ENCODE results near the gene TRIP13. TPM values are rescaled to one million over a fixed set of nuclear protein-coding genes. Genes with fewer than 3 reads are reported as not detected.

TRIP13 gene, protein sequence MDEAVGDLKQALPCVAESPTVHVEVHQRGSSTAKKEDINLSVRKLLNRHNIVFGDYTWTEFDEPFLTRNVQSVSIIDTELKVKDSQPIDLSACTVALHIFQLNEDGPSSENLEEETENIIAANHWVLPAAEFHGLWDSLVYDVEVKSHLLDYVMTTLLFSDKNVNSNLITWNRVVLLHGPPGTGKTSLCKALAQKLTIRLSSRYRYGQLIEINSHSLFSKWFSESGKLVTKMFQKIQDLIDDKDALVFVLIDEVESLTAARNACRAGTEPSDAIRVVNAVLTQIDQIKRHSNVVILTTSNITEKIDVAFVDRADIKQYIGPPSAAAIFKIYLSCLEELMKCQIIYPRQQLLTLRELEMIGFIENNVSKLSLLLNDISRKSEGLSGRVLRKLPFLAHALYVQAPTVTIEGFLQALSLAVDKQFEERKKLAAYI
- 27.2 and 35.5 TPM in 2 replicates for total RNA-seq (2012; rRNA removed)
- polyA plus RNA-seq (2012; rRNA removed), result 16.3 and 17.1 TPM in 2 replicates
- 6.5 and 11.4 TPM in 2 replicates for polyA plus RNA-seq (2012; cell fraction: cytosol; rRNA removed)
- 4.6 and 11.3 TPM in 2 replicates for polyA plus RNA-seq (2012; cell fraction: nucleus; rRNA removed; ENCODE audit: low replicate concordance)
- percentile 48 among the genes with signal in this experiment for Bru-seq, nascent RNA
- percentile 45 among the genes with signal in this experiment for BruChase-seq, experiment 1, labeled RNA remaining after a 6-hour chase
- BruChase-seq, experiment 2, labeled RNA remaining after a 2-hour chase, result percentile 37 among the genes with signal in this experiment
- long read RNA-seq, transcript TRIP13-201 (13 exons, 2,672 nt), result major isoform, 10 of 15 reads
- long read RNA-seq, partial matches to known transcripts, result 3 of 15 reads
- long read RNA-seq, other reads (novel, unspliced or antisense), result 2 of 15 reads

DNA sequence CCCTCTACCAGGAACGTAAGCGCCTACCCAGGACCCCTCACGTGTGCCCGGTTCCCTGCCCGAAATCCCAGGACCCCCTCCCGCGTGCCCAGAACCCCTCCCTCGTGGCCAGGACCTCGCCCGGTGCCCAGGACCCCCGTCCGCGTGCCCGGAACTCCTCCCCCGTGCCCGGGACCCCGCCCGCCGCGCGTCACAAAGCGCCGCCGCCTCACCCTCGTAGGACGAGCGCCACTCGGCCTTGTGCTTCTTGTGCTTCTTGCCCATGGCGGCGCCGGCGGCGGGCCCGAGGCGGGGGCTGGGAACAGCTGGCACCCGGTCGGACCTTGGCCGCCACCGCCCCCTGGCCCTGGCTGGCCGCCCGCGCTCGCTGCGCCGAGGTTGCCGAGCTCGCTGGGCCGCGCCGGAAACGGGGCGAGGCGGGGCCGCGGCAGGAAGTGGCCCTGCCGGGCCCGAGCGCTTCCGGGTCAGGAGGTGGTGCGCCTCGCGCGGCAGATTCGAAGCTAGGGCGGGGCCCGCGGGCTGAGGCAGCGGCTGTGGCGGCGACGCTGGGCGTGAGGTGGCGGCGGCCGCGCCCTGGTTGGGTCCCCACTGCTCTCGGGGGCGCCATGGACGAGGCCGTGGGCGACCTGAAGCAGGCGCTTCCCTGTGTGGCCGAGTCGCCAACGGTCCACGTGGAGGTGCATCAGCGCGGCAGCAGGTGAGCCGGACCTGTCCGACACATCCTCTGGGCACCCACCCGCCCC, at the start of gene TRIP13, which contains the start of gene BRD9:
TRIP13 (plus strand) TSS at position 491 of the 743 bp plus-strand sequence; CDS start at position 606, 115 bp downstream.
BRD9 (minus strand) TSS at position 408 of the 743 bp plus-strand sequence; CDS start at position 264, 144 bp downstream.
- Histone ChIP-seq H3K4me3 (ENCODE audit: insufficient read depth, low read depth, low read length) (peak within 1 kb of the TSS; percentile 100), H3K4me2 (ENCODE audit: low read depth, low read length) (peak within 1 kb of the TSS; percentile 100), H2AFZ (replicated peaks; ENCODE audit: low read length, poor library complexity) (peak within 1 kb of the TSS; percentile 100), H3K9me3 (ENCODE audit: control insufficient read depth, insufficient read depth, low read length) (no peaks in the 10 kb centered on the region), H2BK5ac (ENCODE audit: low read depth, low read length, poor library complexity, severe bottlenecking) (peak within 1 kb of the TSS; percentile 90), H3K14ac (replicated peaks; ENCODE audit: low read depth, low read length) (peak within 1 kb of the TSS; percentile 96), H3K18ac (ENCODE audit: low read depth, low read length) (peak within 1 kb of the TSS; percentile 27; the same call in 1 of the 2 replicates), H3K56ac (ENCODE audit: extremely low read depth, insufficient read depth, low read length) (peak within 1 kb of the TSS; percentile 56), H3K23ac (ENCODE audit: low read depth, low read length) (peak within 1 kb of the TSS; percentile 96), H2BK15ac (ENCODE audit: low read depth, low read length) (no peak within 1 kb of the TSS), H3K27ac (ENCODE audit: insufficient read depth, low read length) (peak within 1 kb of the TSS; percentile 96), H2AK5ac (ENCODE audit: low read depth, low read length) (peak within 1 kb of the TSS; percentile 86), H3K4me1 (ENCODE audit: control insufficient read depth, insufficient read depth, low read length) (peaks cover 8% of the 10 kb centered on the region), H2BK120ac (ENCODE audit: low read depth, low read length) (peak within 1 kb of the TSS; percentile 53; the same call in 1 of the 2 replicates), H2AK9ac (replicated peaks; ENCODE audit: low read depth, low read length, poor library complexity) (peak within 1 kb of the TSS; percentile 96), H3K27me3 (ENCODE audit: control insufficient read depth, insufficient read depth, low read length) (no peaks in the 10 kb centered on the region), H3K4ac (ENCODE audit: low read depth, low read length) (peak within 1 kb of the TSS; percentile 94), H3K79me1 (ENCODE audit: low read depth in 1 of 2, low read length in 2 of 2) (peaks cover 34 to 57% of the 10 kb centered on the region in 2 experiments), H3K36me3 (ENCODE audit: control insufficient read depth, insufficient read depth, low read length) (peaks cover 33% of the 10 kb centered on the region), H2BK20ac (ENCODE audit: low read depth, low read length) (no peak within 1 kb of the TSS), H3K9me1 (ENCODE audit: insufficient read depth, low read length) (no peaks in the 10 kb centered on the region; the same call in 1 of the 2 replicates), H4K8ac (ENCODE audit: low read depth in 2 of 2, low read length in 2 of 2) (peak within 1 kb of the TSS; percentile 90 to 93), H4K5ac (ENCODE audit: low read depth, low read length) (peak within 1 kb of the TSS; percentile 96), H4K20me1 (ENCODE audit: insufficient read depth, low read length) (no peaks in the 10 kb centered on the region; the same call in 1 of the 2 replicates), H4K91ac (ENCODE audit: insufficient read depth, low read depth, low read length) (peak within 1 kb of the TSS; percentile 78), H3K9ac (ENCODE audit: low read depth, low read length) (peak within 1 kb of the TSS; percentile 98)
- TF ChIP-seq MXI1 (IDR thresholded peaks at IDR 0.05; ENCODE audit: borderline replicate concordance, low read depth, low read length) (peak; percentile 99), MAZ (IDR thresholded peaks at IDR 0.05; ENCODE audit: borderline replicate concordance, low read depth, low read length) (peak; percentile 63; the same call in 1 of the 2 replicates), CEBPB (IDR thresholded peaks at IDR 0.05; ENCODE audit: low read depth, low read length) (no peak), POLR2A (IDR thresholded peaks at IDR 0.05; ENCODE audit: low read depth, low read length) (peak; percentile 73)
- 0% methylated on average over 45 of the region's 91 CpGs; no CpG with 5 or more reads in 1 of the 2 experiments for WGBS, 2 experiments (ENCODE audit: extremely low coverage in 2 of 2, insufficient read length in 1 of 2)
- in situ Hi-C loops (cut with MboI; ENCODE audit: low sequenced_read_pairs), result no loop called here
- ChIA-PET CTCF (interaction anchor here (0.6 to 1.7 kb wide), 2 partner anchors 11 to 90 kb away, joined by 4 read pairs; no protein-coding TSS in a partner anchor), POLR2A (ENCODE audit: unreplicated experiment) (no interaction called here)
- intact Hi-C loops (cut with micrococcal nuclease), result no loop called here
- ATAC-seq (ENCODE audit: low read depth) (peak; percentile 93), DNase-seq (peak; percentile 64)
- dilution Hi-C loops (cut with HindIII; ENCODE audit: low sequenced_read_pairs, unreplicated experiment), result no loop called here
- BruUV-seq (replicated peaks), result no TSS peak

All from IMR-90 (cell line).